HG03025 (cell line): Measurements from ENCODE around the gene FARS2.

Experiments used
- ATAC-seq: cut with Tn5 transposase; IDR thresholded peaks from one replicate; pipeline ENCODE4 v1.9.1; 2021; ENCODE audit warnings: mild to moderate bottlenecking, moderate library complexity; ENCODE audit not compliant: unreplicated experiment, low FRiP score

The FARS2 gene

DNA sequence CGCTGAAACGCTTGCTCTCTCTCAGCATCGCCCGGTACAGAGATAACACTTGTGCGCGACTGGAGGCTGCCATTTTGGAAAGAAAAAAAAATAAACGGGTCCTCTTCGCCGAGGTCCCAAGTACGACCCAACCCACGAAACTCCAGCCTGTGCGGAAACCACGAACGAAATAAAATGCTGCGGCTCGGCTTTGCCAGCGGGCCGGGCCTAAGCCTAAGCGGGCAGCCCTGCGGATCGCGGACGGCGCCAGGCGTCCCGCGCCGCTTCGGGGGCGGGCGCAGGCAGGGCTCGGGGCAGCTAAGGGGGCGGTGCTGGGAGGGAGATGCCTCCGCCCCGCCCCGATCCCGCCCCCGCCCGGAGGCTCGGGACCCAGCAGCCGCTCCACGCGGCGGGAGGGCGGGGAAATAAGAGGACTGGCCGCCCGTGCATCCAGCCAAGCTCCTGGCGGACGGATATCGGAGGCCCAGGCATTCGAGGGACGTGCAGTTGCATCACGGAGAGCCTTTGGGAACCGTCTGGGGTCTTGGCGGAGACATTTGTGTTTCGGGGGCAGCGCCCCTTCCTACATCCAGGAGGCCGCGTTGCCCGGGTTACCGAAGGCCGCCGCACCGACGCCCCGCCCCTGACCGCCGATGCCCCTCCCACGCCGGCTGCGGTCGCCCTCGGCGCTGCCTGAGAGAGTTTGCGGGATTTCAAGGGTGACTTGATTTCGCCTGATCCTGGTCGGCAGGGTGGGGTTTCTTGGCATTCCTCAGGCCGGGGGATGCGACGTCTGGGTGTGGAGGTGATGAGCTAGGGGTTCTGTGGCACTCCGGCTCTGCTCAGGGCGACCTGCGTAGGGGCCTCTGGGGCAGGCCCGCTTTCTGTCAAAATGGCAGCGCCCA, at the start of gene FARS2, which contains the start of gene LYRM4:
TSS of gene FARS2 (plus strand) at position 853 of the 884 bp plus-strand sequence.
TSS of gene LYRM4 (minus strand) at position 290 of the 884 bp plus-strand sequence. CDS start at position 73, 217 bp downstream.
- ATAC-seq, result peak; percentile 72

DNA sequence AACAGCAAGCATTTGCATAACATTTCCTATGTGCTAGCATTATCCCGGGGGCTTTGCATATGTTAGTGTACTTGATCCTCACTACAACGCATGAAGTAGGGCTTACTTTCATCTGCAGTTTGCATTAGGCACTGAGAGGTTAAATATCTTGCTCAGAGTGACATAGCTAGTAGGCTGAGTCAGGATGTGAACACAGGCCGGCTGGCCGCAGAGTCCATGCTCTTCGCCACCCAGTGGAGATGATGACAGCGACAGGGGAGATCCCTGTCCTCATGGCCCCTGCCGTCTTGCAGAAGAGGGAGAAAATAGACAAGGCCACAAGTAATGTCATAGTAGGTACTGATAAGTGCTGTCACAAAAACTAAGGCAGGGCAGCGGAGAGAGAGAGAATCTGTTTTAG, 47.5 kb upstream of the FARS2 start:
- no peak for ATAC-seq

DNA sequence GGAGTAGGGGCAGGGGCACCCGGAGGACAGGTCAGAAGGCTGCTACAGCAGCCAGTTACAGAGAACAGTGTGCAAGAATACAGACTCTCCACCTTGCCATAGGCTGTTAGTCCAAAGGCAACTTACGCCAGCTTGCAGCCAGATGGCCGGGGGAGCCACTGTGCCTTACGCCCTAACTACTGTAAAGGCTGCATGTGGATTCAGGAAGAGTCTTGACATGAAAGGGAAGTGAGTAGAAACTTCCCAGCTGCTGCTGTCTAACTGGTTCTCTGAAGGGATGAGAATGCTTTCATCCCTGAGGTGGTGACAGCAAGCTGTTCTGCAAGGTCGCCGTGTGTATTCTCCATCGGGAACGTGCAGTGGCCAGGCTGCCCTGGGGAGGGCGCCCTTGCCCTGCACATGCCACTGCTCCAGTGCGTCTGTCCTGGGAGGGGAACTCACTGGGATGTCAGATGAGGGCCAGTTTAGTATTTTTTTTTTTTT, 46.7 kb upstream of the FARS2 start:
- ATAC-seq, result no peak

DNA sequence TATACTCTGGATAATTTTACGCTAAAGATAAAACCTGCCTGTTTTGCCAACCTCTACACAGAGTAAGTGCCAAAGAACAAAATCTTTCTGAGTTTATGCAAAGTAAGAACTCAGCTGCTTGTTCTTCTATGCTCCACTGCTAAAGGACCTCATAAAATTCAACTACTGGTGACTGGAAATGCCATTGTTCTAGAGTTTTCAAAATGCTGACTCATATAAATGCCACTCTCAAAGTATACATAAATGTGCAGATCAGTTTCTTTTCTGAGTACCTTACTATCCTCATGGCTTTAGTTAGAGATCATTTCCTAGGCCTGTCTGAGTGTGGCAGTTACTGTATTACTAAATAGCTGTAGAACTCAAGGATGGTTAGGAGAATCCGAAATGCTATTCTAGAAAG, 46.2 kb upstream of the FARS2 start:
- ATAC-seq, result no peak

DNA sequence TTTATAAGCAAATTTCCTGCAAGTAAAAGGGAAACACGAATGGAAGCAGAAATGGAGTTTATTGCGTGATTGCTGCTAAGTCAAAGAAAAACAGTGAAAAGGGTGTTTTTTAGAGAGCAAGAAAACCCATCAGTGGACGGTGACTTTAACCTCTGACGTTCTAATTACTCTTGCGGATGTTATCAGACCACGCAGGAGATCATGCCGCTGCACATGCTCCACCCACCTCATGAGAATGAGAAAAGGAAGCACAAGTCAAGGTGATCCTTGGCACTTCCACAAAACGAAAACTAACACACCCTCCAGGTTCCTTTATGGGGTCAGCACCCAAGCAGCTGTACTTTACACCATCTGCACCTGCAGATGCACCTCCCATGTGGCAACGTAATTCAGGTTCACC, 45.5 kb upstream of the FARS2 start:
- ATAC-seq, result no peak

DNA sequence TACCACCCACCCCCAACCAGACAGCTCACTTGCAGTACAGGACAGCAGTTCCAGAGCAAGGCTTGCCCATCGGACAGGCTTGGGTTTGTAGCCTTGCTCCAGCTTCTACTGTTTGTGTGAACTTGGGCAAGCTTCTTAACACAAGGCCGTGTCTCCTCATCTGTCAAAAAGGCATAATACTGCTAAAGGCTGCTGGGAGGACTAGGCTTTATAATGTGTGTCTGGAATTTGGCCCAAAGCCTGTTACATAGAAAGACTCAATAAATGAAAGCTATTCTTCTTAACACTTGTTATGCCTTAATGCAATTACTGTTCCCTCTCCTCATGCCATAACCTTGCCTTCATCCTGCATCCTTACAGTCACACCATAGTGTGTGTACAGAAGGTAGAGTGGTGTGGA, 44.0 kb upstream of the FARS2 start:
- no peak for ATAC-seq

DNA sequence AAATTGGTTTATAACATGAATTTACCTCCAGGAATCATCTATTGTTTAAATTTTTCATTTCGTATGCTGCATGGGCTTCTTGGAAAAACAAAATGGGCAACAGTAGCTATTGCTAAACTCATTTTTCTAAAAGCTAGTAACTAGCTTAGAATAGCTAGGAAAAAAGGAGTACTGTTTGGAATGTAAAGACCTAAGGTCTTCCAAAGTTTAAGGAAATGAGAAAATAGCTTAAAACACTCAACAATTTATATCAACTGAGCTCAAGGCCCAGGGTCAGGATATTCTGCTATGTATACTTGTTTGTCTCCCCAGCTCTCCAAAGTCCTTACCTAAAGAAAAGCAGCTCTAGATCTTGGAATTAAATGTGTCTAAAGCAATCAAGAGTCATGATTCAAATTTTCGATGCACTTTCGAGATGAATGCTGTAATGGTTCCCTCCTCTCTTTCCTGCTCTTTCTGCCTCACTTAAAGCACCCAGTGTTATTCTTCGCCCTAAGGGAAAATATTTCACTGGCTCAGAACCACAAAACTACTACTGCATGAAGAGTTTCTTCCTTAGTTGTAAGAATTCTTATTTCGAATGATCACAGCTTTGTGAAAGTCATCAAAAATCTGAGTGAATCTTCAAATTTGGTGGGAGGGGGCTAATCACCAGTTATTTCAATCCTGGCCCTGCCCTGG, 42.2 kb upstream of the FARS2 start:
- no peak for ATAC-seq

DNA sequence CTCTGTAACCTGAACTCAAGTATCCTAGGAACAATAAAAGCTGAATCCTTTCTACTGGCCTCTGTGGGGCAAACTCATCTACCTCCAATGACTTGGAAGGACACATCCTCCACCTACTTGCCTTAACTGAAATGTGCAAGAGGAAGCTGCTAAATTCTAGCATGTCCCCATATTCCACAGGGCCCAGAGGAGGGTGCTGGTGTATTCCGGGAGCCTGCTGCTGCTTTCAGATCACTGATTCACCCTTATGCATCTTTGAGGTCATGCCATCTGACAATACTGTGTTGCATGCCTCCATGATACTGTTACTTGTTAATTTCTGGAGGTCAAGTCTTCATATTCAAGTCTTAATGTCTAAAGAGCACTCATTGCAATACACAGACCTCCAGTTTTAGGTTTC, 40.9 kb upstream of the FARS2 start:
- no peak for ATAC-seq

DNA sequence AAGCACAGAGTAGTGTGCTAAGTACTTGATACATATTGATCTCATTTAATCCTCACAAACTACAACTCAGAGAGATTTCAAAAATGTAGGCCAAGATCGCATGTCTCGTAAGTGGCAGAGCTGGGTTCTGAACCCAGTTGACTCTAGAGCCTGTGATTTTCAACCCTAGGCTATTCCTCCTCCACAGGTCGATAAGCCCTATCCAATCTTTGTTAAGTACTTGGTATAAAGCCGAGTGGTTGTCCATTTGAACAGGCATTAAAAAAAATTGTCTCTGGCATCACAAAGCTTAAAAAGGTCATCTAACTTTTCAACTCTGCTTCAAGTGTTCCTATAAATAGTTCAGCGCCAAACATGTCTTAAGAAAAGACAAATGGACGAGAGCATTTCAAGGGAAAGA, 38.0 kb upstream of the FARS2 start:
- ATAC-seq, result no peak

DNA sequence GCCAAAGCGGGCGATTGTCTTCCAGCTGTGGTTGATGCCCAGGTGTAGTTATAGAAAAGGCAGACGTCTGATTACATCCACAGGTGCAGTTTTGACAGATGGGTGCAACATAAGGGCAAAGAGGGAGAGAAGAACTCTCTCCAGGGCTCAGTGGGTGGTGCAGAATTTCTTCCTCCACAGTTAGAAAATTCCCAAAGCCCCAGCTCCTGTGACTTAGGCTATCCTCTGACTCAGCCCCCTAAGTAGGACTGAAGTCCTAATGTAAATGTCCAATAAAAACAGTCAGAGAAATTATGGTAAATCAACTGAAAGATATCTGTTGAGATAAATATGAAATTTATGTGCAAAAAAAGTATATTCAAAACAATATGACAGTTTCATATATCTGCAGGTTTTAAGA, 32.0 kb upstream of the FARS2 start:
- ATAC-seq, result no peak

DNA sequence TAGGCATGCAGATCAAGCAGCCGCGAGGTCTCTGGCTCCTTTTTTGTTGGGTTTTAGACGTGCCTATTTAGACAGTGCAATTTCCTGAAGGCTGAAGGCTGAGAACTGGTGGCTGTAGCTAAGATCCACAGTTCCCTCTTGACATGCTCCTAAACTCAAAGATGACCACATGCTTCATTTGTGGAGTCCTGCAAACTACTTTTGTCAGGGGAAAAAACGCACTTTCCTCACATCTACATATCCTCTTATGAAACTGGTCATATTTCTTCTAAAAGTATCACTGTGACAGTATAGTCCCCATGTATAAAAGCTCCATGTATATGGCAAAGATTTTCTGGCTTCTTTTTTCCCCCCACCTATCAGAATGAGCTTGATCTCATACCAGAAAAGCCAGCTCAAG, 31.2 kb upstream of the FARS2 start:
- no peak for ATAC-seq

DNA sequence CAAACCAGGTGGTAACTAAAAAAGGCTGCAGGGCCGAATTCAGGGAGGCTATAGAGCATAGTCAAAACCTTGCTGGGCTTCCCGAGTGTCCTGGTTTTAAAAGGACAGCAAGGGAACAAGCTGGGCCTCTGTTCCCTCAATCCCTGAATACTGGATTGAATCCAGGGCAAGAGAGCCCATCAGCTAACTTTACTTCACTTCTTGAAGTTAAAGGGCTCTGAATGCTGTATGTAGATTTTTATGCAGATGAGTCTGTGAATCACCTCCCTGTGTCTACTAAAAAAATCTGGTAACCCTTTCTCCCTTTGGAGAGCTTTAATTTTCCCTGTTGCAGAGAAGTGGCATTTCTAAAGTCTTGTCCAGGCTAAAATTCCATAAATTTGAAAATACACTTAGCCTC, 30.0 kb upstream of the FARS2 start:
- no peak for ATAC-seq

DNA sequence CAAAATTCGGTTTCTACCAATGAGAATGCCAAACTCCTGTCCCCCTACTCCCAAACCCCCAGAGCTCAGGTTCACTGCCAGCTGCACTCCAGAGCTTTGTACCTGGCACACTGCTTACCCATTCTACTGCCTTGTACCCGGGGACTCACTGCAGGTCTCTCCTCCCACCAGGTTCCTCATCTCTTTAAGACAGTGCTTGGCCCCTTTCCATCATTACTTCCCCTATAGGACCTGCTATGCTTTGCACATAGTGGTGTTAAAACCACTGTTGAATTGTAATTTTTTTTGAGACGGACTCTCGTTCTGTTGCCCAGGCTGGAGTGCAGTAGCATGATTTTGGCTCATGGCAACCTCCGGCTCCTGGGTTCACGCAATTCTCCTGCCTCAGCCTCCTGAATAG, 26.4 kb upstream of the FARS2 start:
- no peak for ATAC-seq

DNA sequence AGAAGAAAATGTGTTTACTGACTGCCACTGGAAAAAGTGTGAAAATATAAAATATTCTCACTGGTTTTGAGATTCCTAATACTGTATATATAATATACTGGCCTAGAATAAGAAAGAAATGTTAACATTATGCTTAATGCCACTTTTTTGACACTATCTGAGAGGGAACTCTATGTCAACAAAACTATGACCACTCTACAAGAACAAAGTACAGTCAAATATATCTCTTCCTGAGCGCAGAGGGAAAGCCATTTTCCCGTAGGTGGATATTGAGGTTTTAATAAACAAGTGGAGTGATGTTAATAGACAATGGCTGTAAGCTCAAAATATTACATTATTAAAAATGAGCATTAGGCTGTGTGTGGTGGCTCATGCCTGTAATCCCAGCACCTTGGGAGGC, 25.5 kb upstream of the FARS2 start:
- no peak for ATAC-seq

DNA sequence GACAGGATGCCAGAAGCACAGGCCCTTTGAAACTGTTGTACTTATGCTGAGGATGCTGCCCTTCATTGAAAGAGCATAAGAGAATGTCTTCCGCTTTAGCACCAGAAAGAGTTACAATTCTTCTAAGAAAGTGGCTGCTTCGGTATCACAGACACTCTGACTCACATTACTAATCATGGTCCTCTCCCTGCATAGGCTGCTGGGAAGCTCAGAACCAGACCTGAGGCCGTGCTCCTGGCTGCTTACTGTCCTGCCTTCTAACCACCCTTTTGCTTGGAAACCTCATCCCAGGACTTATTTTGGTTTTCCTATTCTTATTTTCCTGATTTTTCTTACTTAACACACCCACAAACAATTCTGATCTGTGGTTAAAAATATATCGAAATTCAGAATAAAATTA, 23.5 kb upstream of the FARS2 start:
- ATAC-seq, result no peak

DNA sequence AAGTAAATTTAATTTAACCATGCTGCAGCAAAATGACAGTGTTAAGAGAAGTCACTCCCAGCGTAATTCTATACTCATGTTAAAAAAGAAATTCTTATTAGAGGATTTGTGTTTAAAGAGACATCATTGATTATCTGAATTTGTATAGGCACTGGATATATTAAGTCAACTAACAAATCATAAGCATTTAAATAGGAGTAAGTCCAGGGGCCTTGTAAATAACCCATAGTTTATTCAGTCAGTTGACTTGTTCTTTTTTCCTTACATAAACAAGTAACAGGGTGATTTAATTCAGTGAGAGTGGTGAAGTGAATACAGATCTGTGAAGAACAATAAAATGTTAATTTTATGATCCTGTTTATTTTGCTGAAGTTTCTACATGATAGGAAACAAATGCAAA, 23.0 kb upstream of the FARS2 start:
- no peak for ATAC-seq

DNA sequence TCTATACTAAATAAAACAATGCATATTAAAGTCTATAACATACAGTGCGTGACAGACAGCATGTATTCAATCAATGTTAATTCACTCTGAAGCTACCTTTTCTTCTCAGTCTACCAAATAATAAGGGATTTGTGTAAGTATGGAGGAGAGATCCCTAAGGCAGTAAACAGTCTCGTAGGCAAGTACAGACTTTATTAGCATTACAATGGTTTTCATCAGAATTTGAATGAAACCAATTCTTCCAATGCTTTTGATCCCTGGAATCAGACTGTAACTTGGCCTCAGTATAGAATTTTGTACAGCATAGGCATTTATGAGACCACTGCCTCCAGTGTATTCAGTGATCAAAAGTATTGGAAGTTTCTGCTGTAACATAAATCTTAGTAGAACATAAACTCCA, 20.1 kb upstream of the FARS2 start:
- no peak for ATAC-seq

DNA sequence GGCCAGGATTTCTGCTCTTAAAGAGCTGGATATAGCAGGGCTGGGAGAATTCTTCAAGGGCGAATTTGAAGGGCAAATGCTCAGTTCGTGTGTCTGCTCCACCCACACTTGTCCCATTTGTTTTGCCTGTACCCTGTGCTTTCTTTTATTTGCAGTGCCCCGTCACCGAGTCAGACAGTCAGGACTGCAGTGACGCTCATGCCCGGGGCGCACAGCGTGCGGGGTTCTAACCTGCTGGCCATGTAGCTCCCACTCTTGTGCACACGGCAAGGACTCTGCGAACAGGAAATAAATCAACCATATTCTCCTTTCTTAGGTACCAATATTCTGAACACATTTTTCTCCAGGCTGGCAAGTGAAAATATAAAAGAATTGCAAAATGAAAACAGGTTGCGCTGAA, 18.2 kb upstream of the FARS2 start:
- ATAC-seq, result no peak

DNA sequence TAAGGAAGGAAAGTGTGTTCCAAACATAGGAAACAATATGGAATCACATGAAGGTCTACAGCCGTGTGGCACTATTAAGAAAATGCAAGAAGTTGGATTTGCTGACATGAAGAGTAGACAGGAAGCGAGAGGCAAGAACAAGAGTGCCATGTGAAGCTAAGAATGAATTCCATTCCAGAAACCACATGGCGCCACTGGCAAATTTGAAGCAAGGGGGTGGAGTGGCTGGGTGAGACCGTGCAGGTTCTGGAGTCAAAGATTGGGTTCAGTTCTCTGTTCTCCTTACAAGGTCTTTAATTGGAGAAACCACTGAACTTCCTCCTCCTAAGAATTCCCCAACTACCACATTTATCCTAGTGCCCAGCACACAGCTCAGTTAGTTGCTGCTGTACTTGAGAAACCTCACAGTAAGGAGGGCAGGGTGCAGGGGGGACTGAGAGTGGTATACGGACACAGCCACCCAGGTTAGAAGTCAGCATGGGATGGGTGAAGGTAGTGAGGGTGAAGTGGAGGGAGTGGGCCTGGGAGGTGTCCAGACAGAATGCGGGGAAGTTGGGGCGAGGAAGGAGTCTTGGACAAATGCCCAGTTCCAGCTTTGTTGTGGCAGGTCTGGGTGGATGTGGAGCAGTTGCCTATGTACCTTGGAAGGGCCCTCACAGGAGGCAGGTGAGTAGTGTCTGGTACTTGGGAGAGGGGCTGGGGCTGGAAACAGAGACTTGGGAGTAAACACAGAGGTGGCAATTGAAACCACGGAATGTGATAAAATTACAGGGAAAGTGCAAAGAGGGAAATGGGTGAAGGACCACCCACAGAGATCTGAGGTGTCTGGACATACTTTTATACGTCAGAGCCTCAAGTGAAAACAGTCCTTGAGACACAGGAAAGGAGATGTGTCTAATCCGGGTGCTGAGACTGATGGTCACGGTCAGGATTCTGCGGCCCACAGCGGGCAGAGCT, 14.9 kb upstream of the FARS2 start:
- no peak for ATAC-seq

DNA sequence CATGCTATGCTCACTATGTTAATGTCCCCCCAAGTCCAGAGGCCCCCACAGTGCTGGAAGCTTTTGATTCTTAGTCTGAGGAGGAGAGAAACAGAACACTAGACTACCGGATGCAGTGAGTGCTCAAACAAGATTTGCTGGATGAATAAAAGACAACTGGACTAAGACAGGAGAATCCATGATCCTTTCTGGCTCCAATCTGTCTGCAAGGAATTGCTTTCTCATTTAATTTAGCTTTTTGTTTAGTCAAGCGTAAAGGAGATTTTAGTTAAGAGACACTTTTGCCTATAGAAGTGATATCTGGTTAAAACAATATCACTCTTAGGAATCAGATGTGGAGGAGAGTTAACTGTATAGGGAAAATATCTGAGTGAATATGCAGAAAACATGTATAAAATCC, 14.1 kb upstream of the FARS2 start:
- ATAC-seq, result no peak
